GM21529 (cell line): ENCODE results near the gene EGR4.

Experiments
- ATAC-seq: cut with Tn5 transposase; IDR thresholded peaks from one replicate; pipeline ENCODE4 v1.9.1; 2021; ENCODE audit not compliant: unreplicated experiment

Gene EGR4

DNA sequence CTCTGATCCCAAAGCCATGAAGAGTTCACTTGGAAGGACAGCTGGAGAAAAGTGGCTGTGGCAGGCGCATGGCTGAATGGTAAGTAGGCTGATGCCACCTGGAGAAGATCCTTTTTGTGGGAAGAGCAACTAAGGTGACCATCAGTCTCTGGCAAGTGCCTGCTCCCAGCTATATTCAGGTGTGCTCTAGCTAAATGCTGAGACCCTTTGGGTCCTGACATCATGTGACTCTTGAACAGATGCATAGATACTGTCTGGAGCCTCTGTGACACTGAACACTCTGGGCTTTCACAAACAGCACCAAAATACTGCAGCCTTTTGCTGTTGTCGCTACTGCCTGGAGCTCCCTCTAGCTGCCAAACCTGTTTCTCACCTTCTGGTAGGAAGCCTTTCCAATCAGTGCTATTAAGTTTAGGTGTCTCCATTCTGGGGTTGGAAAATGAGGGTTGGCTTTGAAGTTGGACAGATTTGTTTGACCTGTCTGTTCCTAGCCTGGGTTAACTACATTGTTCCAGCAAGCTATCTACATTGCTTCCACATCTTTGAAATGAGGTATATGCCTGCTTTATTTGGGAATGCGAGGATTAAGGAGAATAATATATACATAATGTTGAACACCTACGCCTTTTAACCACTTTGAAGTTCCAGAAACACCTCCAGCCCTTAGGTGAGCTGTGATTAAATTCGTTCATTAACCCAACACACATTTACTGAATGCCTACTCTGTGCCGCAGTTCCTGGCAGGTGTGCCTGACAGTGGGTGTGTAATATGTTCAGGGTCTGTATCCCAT, 3.1 kb downstream of the EGR4 start:
- ATAC-seq: no peak

- ATAC-seq: no peak
Observed at GRCh38 chr2:73289304-73289703, 4.0 kb downstream of the EGR4 start.

GRCh38 chr2:73286134-73286655, 7.2 kb downstream of the EGR4 start:
- ATAC-seq: no peak

DNA sequence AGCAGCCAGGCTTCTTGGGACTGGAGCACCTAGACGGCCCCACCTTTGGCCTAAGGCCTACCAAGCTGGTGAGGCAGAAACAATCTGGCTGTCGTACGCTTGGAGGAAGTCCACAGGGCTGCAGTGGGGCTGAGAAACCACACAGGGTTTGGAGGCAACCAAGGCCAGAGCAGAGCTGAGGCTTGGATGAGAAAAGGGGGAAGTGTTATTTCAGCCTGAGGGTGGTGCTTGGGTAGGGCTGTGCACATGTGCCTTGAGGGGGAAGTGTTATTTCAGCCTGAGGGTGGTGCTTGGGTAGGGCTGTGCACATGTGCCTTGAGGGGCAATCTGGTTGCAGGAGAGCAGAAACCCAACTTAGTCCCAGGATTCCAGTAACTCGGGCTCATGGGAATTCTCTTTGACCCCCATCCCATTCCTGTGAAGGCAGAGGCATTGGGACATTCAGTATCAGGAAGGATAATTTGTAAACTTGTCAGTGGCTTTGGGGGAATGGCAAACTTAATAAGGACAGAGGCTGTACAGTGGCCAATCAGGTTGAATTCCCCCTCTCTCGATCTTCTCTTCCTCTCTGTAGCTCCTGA, 8.1 kb downstream of the EGR4 start:
- ATAC-seq: peak; percentile 62

DNA sequence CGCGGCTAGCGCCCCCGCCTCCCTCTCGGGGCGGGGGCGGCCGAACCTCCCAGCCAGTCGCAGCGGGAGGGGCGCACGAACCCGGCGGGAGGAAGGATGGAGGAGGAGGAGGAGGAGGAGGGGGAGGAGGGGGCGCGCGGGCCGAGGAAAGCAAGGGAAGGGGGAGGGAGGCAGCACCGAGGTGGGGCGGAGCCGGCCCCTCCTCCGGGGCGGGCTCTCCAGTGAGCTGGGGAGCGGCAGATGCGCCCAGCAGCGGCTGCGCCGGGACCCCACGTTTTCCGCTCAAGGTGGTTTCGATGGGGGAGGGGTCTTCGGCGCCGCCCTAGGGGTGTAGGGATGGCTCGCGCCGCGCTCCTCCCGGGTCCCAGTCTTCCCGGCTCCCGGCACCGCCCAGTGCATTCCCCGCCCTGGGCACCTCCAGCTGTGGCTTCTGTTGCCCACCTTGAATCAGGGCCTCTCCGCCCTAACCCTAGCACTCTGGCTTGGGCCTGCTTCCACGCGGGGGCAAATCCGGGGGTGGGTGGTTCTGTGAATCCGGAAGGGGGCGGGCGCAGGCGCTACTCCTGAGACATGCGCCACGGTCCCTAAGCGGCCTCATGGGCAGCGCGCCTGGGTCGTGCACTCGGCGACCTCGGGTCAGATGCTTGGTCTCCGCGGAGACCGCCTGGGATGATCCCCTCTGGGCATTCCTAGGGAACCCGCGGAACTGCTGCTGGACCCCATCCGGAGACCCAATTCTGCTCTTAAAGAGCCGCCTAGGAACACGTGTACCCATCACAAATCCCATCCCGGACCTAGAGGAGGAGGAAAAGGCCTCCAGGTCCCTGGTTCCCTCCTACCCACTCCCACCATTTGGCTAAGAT, 8.8 kb downstream of the EGR4 start, which contains the start of gene FBXO41:
TSS of gene FBXO41 (minus strand) at position 183 of the 863 bp plus-strand sequence. CDS start 14,848 bp downstream, outside the sequence.
- peak; percentile 77 for ATAC-seq

GRCh38 chr2:73283545-73284295, 9.6 kb downstream of the EGR4 start:
- ATAC-seq: peak; percentile 26

DNA sequence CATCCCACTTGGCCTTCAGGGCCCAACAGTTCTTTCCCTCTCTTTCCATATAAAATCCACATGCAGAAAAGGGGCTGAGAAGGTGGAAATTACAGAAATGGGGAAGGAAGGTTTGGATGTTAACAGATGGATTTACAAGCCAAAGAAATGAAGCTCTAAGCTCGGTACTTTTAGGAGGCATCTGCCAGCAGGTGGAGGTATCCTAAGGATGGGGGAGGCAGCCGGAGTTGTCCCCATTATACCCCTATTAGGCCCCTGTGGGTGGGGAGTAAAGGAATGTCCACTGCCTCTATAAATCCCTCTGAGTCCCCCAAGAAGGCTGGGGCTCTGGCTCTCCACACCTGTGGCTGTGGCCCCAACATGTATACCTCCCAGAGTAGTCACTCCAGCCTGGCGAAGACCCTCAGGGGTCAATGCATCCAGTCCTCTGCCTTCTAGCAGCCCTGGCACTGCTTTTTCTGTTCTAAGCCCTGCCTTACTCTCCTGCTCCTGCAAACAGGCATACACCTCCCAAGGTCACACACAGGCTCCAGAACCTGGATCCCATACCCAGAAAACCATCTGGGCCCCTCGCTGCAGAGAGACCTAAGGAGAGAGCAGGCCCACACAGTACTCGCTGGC, 10.3 kb downstream of the EGR4 start:
- ATAC-seq: no peak

DNA sequence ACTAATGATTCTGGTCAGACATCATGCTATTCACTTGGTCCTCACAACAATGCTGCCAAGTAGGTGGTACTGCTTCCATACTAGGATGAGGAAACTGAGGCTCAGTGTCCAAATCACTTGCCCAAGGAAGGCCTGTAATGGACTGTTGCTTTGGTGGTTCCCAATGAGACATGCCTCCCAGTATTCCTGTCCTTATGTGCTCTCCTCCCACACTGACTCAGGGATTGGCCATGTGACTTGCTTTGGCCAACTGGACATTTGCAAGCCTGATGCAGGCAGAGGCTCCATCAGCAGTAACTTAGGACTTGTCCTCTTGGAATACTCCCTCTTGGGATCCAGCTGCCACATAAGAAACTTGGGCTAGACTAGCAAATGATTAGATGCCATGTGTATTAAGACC, 12.1 kb downstream of the EGR4 start:
- ATAC-seq: no peak

GRCh38 chr2:73279852-73280251, 13.5 kb downstream of the EGR4 start:
- ATAC-seq: no peak

GRCh38 chr2:73272270-73272669, 21.1 kb downstream of the EGR4 start:
- no peak for ATAC-seq

DNA sequence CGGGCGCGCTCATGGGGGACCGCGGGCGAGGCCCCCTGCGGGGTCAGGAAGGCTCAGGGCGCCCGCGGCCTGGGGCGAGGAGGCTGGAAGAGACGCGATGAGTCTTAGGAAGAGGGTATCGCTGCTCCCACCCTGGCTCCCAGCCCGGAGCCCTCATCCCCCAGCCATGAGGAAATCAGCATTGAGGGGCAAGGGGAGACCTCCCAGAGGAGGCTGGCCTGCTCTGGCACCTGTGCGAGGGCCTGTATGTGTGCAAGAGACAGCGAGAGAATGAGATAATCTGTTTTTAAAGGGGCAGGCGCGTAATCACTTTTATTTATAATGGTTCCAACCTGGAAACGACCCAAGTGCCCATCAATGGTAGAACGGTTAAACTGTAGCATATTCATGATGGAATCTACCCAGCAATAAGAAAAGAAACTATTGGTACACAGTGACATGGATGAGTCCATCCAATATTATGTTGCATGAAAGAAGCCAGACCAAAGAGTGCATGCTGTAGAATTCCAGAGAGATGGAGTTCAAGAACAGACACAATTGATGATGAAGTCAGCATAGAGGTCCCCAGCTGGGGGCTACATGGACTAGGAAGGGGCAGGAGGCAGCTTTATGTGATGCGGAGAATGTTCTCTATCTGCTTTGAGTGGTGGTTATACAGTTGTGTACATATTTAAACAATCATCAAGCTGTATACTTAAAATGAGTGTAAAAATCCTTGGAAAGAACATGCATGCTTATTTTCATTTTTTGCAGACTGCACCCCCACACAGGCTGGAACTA, 23.5 kb downstream of the EGR4 start:
- peak; percentile 25 for ATAC-seq

- peak; percentile 83 for ATAC-seq
Observed at GRCh38 chr2:73268830-73269685, 24.3 kb downstream of the EGR4 start.

DNA sequence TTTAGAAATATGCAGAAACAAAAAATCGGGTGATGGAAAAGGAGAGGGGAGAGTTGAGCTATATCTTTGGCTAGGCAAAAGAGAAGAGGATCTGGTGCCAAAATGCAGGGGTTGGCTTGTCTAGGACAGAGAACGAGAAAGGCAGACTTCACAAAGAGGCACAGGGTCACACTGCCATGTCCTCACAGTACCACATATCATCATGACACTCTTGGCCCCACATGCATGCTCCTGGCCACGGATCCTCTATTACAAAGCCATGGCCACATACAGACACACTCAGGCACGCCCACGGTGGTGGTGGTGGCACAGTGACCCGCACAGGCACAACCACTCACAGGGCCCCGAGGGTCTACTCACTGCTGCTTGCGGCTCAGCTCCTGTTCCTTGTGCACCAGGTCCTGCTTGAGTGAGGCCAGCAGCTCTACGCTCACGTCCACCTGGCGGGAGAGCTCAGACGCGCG, 24.9 kb downstream of the EGR4 start:
- no peak for ATAC-seq

- ATAC-seq: no peak
Observed at GRCh38 chr2:73267008-73267407, 26.3 kb downstream of the EGR4 start.

DNA sequence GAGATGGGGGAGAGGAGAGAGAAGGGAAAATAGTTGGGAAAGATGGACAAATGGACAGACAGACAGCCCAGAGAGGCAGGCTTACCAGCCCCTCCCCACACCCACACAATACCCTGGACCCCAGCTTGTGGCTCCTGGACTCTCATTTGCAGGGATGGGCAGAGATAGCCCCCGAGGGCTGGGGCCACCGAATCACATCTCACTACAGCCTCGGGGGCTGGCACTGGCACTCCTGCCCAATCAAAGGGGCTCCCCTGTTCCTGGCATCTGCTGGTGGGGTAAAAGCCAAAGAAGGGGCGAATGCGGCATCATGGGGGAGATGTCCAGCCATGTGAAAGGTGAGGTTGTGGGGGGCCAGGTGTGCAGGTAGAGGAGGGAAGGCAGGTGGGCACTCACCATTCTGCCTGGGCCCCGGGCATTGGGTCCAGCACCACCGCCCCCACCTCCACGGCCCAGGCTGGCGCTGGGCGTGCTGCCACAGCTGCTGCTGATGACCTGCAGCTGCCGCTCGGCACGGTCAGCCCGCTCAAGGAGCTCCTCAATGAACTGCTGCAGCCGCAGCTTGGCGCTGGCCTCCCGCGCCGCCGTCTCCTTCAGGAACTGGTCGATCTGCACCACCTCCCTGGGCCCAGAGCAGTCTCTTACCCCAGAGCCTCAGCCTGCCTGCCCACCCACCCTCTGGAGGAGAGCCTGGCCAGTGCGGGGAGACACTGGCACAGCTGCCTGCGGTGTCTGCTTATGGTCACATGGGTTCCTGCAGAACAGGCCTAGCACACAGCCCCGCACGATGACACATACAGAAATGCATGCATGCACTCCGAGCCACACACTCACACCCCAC, 27.1 kb downstream of the EGR4 start:
- ATAC-seq: no peak

DNA sequence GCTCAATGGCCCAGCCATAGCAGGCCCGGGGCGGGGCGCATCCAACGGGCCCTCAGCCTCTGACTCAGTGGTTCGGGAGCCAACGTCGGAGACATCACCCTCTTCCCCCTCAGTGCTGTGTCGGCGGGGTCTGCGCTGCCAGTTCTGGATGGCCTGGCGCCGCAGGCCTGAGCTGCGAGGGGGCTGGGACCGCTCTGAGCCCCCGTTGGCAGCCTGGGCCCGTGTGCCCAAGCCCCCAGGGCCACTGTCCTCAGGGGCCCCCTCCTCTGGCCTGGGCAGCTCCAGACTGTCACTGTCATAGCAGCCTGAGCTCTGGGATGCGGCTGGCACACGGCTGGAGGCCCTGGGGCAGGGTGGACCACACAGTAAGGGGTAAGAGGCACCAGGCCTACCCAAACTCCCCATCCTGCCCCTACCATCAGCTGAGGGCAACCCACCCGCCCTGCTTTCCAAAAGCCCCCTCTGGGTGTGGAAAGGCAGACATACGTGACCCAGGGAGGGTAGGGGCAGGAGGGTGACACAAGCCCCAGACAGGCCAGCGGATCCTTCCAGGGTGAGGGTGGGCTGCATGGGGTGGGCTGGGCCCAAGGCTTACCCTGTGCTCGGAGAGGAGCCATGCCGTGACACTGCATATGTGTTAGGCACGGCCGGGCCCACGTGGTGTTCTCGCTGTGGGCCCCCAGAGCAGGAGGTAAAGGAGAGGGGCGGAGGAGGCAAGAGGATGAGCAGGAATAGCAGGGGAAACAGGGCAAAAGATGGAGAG, 27.9 kb downstream of the EGR4 start:
- ATAC-seq: no peak

DNA sequence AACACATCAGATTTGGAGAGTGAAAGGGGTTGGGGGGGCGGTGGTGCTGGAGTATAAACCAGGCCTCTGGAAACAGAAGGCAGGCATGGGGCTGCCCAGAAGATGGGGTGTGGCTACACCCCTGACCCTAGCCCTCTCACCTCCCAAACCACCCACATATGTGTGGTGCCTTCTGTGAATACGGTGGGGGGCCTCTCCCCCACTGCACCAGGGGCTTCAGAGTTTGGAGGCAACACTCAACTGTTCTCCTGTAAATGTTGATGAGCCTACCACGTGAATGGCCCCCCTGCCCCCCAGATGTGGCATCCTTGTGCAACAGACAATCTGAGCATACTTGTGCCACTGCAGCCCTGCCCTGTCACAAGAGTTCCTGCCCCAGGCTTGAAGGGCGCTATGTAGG, 28.6 kb downstream of the EGR4 start:
- no peak for ATAC-seq
